ENCODE data around the gene CCDC57.
A peak's percentile ranks its signal among the peaks of the same experiment; 100 is the strongest.

The CCDC57 gene

DNA sequence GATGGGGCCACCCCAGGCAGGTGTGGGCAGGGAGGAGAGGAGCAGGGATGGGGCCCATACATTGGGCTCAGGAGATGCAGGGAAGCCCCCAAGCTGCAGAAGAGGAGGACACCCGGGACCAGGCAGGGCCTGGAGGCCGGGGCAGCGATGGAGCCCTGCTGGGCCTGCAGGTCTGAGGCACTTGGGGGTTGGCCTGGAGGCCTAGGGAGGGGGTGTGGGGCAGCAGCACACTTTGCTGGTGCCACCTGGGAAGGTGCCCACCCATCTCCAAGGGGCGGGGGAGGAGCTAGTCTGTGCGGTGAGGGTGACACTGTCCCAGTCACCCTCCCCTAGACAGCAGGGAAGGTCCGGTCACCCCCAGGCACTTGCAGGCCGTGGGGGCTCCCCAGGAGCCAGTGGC lies 6.4 kb upstream of the CCDC57 start:
- DNase-seq (ENCODE audit: low read depth), result no peak
- no peak overlapping the region for H3K4me3 ChIP-seq (ENCODE audit: low read length)
- TF ChIP-seq, protein P1, sequence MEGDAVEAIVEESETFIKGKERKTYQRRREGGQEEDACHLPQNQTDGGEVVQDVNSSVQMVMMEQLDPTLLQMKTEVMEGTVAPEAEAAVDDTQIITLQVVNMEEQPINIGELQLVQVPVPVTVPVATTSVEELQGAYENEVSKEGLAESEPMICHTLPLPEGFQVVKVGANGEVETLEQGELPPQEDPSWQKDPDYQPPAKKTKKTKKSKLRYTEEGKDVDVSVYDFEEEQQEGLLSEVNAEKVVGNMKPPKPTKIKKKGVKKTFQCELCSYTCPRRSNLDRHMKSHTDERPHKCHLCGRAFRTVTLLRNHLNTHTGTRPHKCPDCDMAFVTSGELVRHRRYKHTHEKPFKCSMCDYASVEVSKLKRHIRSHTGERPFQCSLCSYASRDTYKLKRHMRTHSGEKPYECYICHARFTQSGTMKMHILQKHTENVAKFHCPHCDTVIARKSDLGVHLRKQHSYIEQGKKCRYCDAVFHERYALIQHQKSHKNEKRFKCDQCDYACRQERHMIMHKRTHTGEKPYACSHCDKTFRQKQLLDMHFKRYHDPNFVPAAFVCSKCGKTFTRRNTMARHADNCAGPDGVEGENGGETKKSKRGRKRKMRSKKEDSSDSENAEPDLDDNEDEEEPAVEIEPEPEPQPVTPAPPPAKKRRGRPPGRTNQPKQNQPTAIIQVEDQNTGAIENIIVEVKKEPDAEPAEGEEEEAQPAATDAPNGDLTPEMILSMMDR (IDR thresholded peaks at IDR 0.05; ENCODE audit: insufficient read depth, low read depth, low read length, missing control alignments), result no peak

DNA sequence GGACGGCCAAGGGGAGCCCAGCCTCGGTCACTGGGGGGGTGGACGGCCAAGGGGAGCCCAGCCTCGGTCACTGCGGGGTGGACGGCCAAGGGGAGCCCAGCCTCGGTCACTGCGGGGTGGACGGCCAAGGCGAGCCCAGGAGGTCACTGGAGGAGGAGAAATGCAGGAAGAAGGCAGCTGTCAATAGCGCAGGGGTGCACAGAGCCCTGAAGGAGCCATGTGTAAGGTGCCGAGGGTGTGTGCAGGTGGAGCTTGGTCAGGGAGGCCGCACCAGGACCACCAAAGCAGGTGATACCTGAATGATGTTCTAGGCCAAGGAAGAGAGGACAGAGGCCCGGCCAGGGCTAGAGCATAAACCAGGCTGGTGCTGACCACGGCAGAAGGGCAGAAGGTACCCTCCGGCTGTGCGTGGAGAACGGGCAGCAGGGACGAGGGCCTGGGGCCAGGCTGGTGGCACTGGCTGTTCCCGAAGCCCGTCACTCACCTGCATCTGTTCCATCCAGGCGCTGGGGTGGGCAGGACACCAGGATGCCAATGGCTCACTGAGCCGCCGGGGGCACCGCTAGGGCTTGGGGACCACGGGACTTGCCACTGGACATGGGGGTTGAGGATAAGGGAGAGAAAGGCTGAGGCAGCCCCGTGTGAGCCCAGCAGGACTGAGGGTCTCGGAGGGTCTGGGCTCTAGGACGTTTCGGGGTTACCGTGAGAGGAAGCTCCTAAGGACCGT lies 5.9 kb upstream of the CCDC57 start:
- no peak for DNase-seq (ENCODE audit: low read depth)
- TF ChIP-seq, protein P1 (IDR thresholded peaks at IDR 0.05; ENCODE audit: insufficient read depth, low read depth, low read length, missing control alignments), result no peak
- no peak overlapping the region for H3K4me3 ChIP-seq (ENCODE audit: low read length)

DNA sequence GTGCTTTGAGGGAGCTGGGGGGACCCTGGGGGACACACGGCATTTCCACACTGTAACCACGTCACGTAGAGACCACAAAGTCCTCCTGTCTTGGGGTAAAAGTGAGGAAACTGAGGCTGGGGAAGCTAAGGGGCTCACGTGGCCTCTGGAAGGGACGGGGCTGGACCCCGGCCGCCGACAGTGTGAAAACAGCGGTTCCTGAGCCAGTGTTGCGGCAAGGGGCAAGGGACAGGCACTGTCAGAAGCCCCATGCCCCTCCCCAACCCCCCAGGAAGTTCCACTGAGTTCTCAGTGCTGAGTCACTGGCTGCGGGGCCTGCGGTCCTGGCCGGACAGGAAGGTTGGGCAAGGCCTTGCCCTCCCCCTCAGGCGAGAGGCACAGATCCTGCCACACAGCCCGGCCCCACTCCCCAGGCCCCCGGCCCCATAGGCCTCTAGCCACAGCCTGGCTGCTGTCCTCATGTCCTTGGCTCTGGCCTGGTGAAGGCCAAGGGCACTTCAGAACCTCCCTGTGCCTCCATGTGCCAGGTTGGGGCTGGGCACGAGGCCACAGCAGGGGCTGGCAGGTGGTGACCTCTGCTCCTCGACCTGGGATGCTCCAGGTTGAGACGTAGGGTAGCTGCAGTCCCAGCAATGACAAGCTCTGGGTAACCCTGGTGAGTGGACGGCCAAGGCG lies 5.0 kb upstream of the CCDC57 start:
- DNase-seq (ENCODE audit: low read depth), result peak; percentile 67
- no peak overlapping the region for H3K4me3 ChIP-seq (ENCODE audit: low read length)

DNA sequence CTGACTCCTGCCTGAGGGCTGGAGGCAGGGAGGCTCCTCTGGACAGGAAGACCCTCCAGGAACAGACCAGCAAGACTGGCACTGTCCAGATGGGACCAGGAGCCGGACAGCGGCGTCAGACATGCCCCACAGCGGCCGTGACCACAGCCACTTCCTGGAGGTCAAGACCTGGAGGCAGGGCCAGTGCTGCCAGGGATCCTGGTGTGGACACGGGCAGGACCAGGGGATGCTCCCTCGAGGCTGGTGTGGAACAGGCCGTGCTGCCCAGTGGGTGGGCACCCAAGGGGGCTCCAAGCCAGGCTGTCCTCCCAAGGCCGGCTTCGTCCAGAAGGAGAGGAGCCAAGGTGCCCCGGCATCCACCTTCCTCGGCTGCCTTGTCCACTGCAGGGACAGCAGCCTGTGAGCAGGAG lies 4.5 kb upstream of the CCDC57 start:
- no peak overlapping the region for H3K4me3 ChIP-seq (ENCODE audit: low read length)
- DNase-seq (ENCODE audit: low read depth), result no peak
- TF ChIP-seq, protein P1 (IDR thresholded peaks at IDR 0.05; ENCODE audit: insufficient read depth, low read depth, low read length, missing control alignments), result no peak

More for the DNA sequence above, 5.0 kb upstream of the CCDC57 start:
- TF ChIP-seq, protein P1 (IDR thresholded peaks at IDR 0.05; ENCODE audit: insufficient read depth, low read depth, low read length, missing control alignments), result no peak

DNA sequence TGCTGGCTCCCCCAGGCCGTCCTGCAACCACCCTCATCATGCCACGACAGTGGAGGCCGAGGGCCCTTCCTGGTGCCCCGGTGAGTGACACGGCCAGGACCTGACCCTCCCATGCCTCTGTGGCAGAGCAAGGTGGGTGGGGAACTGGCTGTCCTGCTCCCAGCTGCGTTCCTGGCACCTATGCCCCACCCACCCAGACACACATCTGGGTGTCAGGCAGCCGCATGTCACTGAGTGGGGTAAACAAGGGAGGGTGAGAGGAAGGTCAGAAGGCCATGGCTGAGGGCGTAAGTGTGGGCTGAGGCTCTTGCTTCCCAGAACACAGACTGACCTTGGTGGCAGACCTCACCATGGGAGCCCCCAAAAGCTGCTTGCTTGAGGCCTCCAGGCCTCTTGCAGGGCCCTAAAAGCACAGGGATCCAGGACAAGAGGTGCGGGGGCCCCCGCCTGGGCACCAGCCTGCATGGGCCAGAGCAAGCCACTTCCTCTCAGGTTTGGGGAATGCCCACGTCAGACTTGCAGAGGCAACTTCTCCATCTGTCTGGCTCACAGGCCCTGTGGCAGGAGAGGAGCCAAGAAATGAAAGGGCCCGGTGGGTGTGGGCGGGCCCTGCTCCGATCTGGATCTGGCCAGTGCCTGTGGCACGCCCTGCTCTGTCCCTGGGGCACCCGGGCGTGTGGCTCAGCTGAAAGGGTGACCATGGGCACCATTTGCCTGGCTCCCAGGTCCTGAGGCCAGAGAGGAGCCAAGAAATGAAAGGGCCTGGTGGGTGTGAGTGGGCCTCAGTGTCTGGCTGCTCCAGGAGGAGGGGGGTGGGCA lies 3.9 kb upstream of the CCDC57 start:
- no peak overlapping the region for H3K4me3 ChIP-seq (ENCODE audit: low read length)
- DNase-seq (ENCODE audit: low read depth), result peak; percentile 82
- TF ChIP-seq, protein P1 (IDR thresholded peaks at IDR 0.05; ENCODE audit: insufficient read depth, low read depth, low read length, missing control alignments), result no peak

DNA sequence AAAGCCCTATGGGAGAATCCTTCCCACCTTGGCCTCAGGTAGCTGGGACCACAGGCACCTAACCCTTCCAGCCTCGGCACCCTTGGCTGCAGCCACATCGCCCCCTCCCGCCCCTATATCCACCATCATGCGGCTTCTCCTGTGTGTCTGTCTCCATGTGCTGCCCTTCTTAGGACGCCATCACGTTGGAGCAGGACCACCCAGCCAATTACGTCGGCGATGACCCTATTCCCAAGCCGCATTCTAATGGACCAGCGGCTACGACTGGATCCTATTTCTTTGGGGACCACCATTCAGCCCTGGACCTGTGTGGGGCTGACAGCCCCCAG lies 3.3 kb upstream of the CCDC57 start:
- no peak for DNase-seq (ENCODE audit: low read depth)
- TF ChIP-seq, protein P1 (IDR thresholded peaks at IDR 0.05; ENCODE audit: insufficient read depth, low read depth, low read length, missing control alignments), result no peak

More for the DNA sequence above, 3.3 kb upstream of the CCDC57 start:
- H3K4me3 ChIP-seq (ENCODE audit: low read length), result no peak overlapping the region

All from epithelial cell of esophagus (primary cell).